NCI-H774 (cell line): ENCODE measurements around the gene TMEM131L.

Source experiments
- DNase-seq: peaks from one replicate; lab custom pipeline; 2025; lab: John Stamatoyannopoulos, UW

The TMEM131L gene

GRCh38 chr4:153616006-153616555 lies 149.9 kb downstream of the TMEM131L start:
- no peak for DNase-seq

GRCh38 chr4:153618833-153619232 lies 152.7 kb downstream of the TMEM131L start:
- DNase-seq: no peak

DNA sequence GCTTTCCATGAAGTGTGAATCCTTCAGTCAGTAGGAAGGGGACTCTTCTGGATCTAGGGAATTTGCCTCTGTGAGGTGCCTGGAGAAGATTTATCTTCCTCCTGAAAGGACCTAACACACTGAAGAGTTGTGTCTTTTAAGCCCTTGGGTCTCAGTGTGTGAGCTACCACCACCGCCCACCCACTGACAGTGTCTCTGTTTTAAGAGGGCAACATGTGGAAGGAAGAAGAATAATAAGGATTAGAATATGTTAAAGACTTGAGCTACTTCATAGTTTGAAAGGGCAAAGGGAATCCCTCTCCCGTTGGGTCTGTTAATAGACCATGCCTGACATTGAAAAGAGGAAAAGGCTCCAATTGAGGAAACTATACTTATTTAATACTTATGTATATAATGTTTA lies 153.7 kb downstream of the TMEM131L start:
- DNase-seq: no peak

DNA sequence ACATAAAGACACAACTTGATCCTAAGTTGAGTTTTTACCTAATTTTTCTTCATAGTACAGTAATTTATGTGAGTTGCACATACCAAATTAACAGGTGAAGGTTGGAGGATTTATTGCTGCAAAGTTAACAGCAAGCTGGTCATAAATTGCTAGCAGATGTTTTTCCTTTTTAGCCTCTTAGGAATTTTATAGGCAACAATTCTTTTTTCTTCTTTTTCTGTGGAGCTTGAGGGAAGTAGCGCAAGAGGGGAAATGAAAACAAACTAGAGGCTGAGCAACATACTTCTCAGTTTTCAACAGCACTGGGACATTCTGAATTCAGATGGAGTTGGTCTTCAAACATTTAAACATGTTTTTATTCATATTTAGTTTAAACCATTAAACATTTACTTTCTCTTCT lies 154.2 kb downstream of the TMEM131L start:
- DNase-seq: no peak

DNA sequence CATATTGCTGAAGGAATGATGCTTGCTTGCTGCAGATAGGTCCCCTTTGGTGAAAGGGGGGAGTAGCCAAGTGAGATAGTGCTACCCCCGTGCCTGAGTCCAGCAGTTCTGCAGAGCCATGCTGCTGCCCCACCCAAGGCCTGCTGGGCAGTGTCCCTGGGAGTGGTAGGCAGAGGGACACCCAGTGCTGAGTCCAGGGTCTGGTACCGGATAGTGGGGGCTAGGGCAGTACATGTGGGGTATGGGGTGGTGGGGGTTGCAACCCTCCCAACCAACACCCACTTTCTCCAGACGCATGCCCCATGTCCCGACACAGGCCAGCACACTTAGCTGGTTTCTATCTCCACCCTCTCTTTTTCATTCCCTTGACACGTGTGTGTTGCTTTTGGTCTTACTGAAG lies 155.9 kb downstream of the TMEM131L start:
- no peak for DNase-seq

DNA sequence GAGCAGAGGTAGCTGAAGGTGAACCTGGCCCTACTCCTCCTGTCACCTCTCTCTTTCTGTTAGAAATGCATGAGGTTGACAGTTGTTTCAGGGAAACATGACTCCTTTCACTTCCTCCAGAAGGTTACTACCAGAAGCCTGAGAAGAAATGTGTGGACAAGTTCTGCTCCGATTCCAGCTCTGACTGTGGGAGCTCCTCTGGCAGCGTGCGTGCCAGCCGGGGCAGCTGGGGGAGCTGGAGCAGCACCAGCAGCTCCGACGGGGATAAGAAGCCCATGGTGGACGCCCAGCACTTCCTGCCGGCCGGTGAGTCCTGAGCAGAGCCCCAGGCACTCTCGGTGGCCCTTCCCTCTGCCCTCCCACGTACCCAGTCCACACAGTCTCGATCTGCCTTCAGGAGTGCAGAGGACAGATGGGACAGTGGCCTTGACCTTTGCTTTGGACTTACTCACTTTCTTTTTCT lies 156.6 kb downstream of the TMEM131L start:
- DNase-seq: no peak

DNA sequence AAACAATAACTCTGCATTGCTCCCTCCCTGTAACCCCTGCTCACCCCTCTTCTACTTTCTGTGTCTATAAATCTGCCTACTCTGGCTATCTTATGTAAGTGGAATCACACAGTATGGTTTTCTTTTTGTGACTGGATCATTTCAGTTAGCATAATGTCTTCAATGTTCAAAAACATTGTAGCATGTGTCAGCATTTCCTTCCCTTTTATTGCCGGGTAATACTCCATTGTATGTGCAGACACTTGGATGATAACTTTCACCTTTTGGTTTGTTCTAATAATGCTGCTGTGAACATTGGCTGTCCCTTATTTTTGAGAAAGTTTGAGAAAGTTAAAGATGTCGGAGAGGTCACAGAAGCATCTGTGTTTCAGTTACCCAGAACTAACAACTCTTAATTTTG lies 157.3 kb downstream of the TMEM131L start:
- DNase-seq: no peak

DNA sequence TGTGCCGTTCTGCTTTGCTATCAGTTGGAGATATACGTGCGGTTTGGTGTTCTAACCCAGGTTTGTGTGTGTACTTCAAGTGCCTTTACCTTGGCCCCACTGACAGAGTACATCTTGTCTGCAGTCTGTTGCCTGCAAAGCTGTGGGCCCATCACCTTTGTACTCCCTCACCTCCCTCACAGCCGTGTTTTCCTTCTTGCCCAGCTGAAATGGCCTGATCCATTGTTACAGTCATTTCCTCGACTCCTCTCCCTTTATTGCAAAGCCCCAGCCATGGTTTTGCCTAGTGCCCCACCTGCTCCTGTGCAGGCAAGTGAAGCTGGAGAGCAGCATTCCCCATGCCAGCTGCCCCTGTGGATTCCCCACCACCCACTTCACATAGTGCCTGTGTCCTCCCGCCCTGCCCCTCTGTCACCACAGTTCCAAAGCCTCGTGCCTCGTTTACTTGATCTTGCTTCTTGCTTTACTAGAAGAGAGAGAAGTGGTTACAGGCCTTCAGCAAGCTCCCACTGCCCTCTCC lies 162.7 kb downstream of the TMEM131L start:
- DNase-seq: no peak

DNA sequence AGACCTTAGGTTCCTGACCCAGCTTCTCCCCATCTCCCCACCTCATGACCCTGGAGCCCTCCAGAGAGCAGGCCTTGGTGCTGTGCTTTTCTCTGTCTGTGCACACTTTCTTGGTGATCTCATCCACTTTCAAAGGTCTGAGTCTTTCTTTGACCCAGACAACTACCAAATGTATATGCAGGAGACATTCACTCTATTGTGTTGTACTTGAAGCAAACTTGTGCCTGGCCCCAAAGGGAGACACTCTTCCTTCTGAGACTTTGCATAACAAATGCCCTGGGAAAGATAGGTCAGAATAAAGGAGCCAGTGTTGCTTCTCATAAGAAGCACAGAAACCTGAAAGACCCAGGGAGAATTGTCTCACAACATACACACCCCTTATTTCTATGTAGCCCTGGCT lies 163.6 kb downstream of the TMEM131L start:
- DNase-seq: no peak

DNA sequence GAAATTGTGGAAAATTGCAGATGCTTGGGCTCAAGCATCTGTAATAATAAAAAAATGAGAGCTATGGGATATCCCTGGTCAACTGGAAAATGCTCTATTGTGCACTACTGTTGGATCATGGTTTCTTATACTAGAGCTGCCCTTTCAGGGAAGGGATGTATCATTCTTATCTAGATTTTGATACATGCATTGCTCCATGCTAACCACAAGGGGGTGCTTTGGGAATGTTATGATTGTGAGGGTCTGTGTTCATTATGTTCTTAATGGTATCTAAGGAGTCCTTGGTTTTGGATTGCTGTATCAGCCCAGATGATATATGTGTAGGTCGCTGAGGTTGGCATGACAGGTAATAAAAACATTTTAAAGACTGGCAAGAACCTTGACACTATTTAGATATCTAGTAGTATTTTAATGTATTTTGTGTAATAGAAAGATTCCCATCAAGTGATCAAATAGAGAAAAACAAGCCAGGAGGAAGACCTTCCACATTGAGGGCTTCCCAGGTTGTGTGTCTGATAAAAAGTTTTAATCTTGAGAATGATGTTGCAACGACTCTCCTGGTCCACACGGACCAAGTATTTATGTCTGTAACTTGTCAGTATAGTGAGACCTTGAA lies 168.7 kb downstream of the TMEM131L start:
- no peak for DNase-seq

GRCh38 chr4:153635846-153636245 lies 169.7 kb downstream of the TMEM131L start:
- DNase-seq: no peak

DNA sequence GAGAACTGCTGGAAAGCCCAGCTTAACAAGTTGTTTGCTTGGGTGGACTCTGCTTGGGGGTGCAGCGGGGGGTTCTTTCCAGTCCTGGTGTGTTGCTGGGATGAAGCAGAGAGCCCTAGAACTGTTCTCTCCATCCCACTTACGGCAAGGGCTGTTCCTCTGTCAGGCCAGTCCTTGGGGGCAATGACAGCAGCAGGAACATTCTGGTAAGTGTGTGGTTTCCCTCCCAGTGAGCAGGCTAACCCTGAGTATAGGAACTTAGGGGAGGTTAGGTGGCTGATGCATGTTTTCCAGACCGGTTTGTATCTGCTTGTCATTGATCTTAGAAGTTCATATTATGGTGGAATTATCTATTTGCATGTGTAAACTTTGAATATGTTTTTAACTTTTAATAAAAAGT lies 171.0 kb downstream of the TMEM131L start:
- no peak for DNase-seq

GRCh38 chr4:153638011-153638410 lies 171.9 kb downstream of the TMEM131L start:
- DNase-seq: no peak

GRCh38 chr4:153638999-153639398 lies 172.8 kb downstream of the TMEM131L start:
- DNase-seq: no peak

DNA sequence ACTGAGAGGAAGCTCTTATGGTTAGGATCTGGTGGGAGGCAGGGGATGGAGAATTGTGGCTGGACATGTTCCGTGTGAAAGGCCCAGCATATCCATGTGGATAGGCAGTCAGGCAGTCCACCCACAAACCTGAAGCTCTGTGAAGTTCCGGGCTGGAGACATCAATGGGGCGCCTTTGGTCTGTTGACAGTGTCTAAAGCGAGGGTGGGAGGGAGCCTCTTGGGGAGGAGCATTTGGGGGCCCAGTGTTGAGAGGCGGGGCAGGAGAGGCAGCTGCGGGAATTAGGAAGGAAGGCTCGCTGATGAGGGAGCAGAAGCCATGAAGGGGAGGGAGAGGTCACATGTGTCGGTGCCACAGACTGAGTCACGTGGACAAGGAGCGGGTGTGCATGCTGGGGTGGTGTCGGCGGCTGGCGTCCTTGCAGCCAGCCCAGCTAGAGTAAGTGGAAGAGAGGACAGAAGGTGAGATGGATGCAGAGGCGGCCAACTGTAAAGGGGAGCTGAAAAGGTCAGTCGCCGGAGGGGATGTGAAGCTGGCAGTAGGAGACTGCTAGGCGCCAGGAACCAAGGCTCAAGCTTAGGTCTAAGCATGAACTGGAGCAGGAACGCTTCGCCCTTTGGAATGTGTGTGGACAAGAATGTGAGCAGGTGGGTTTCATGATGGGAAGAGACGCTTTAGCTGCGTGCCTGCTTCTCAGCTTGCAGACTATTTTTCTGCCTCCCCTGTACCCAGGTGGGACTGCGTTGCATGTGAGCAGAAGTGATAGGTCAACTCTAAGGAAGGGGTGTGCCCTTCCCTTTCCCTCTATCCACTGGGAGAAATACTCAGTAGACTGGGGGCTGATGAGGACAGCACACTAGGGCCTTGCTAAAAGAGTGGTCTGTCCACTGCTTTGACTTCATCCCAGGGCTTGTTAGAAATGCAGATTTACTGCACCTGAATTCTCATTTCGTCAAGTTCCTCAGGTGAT lies 174.0 kb downstream of the TMEM131L start:
- no peak for DNase-seq

DNA sequence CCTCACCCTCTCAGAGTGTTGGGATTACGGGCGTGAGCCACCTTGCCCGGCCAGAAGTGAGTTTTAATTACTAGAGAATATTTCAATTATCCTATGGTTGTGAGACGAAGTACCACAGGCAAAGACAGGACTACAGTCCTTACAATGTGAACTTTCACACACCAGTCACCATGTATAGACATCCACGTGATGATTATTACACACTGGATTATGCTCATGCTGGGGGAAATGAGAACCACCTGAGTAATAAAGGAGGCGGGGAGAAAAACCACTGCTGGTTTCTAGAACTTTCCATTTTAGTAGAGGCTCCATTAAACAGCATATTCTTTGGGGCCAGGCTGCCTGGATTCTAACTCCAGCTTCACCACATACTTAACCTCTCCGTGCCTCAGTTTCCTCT lies 175.4 kb downstream of the TMEM131L start:
- no peak for DNase-seq

DNA sequence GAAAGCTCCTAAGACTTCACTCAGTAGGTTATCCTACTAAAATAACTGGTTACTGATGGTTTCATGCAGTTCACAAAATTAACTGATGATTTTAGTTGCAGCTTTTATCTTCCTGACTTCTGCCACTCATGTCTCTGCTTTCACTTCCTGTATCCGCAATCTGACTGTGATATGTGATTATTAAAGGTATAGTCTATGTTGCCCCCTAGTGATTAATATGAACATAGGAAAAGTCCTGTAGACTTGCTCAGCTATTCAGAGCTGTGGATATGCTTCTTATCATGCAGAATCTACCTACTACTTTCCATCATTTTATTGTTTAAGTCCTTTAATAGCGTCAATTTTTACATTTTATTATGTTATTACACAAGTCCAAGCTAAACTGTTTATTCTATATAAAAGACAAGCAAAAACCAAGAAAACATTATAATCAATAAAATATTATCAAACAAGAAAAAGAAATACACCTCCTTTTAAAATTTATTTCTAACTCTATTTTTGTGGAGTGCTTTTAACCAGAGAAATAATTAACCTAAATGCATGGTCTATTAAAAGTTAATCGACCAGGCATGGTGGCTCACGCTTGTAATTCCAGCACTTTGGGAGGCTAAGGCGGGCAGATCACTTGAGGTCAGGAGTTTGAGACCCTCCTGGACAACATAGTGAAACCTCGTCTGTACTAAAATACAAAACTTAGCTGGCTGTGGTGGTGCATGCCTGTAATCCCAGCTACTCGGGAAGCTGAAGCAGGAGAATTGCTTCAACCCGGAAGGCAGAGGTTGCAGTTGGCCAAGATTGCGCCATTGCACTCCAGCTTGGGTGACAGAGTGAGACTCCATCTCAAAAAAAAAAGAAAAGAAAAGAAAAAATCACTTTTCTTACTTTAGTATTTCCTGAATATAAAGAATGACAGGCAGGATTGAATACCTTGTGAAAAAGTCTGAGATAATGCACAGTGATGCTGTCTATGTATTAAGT lies 177.5 kb downstream of the TMEM131L start:
- DNase-seq: peak; percentile 1

DNA sequence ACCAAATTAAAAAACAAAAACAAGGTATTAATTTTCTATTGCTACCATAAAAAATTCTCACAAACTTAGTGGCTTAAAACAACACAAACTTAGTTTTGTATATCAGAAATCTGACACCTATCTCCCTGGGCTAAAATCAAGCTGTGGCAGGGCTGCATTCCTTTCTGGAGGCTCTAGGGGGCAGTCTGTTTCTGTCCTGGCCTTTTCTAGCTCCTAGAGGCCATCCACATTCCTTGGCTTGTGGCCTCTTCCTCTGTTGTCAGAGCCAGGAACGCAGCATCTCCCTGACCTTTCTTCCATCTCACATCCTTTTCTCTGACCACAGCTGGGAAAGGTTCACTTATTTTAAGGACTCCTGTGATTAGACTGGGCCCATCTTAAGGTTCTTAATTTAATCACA lies 179.0 kb downstream of the TMEM131L start:
- DNase-seq: no peak

- no peak for DNase-seq
Measured at GRCh38 chr4:153646261-153646660, 180.1 kb downstream of the TMEM131L start.

DNA sequence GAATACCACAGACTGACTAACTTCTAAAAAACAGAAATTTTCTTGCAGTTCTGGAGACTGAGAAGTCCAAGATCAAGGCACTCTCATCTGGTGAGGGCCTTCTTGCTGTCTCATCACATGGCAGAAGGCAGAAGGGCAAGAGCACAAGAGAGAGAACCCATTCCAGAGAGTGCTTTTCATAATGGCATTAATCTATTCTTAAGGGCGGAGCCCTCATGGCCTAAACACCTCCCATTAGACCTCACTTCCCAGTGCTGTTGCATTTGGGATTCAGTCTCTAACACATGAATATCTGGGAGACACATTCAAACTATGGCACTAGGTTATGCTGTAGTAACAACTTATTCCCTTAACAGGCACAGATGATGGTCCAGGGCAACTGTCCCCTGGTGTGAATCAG lies 180.8 kb downstream of the TMEM131L start:
- DNase-seq: no peak

- DNase-seq: no peak
Measured at GRCh38 chr4:153647975-153648374, 181.8 kb downstream of the TMEM131L start.

DNA sequence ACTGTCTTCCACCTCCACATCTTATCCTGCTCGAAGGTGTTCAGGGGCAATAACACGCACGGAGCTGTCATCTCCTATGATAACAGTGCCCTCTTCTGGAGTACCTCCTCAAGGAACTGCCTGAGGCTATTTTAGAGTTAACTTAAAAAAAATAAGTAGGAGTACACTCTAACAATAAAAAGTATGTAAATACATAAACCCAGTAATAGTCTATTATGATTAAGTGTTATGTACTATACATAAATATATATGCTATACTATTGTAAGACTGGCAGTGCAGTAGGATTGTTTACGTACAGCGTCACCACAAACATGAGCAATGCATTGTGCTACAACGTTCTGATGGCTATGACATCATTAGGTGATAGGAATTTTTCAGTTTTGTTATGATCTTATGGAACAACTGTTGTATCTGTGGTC lies 183.4 kb downstream of the TMEM131L start:
- no peak for DNase-seq
